ENCODE data around the gene DDX41. TPM values are rescaled to one million over a fixed set of nuclear protein-coding genes. Genes with fewer than 3 reads are reported as not detected.
"Not testable (repeated sequence)": the region's sequence is repeated elsewhere in the genome, so short reads cannot be mapped to it uniquely, and the experiment has no call there.

Gene DDX41
- total RNA-seq: 10 to 100 TPM; 24.4 to 53.8 (median 37.7) TPM
- 10 to 100 TPM; 33.0 to 65.4 TPM for polyA plus RNA-seq
- long read RNA-seq, donor 1, transcript DDX41-208 (17 exons, 2,607 nt): major isoform, 5 of 14 reads
- long read RNA-seq, donor 1, partial matches to known transcripts: 5 of 14 reads
- long read RNA-seq, donor 1, other reads (novel, unspliced or antisense): 2 of 14 reads
- long read RNA-seq, donor 2, transcript DDX41-208 (17 exons, 2,607 nt): major isoform, 36 of 46 reads
- long read RNA-seq, donor 2, partial matches to known transcripts: 2 of 46 reads
- long read RNA-seq, donor 2, other reads (novel, unspliced or antisense): 5 of 46 reads
- long read RNA-seq, donor 3, transcript DDX41-208 (17 exons, 2,607 nt): major isoform, 13 of 20 reads
- long read RNA-seq, donor 3, partial matches to known transcripts: 7 of 20 reads
- long read RNA-seq, donor 3, other reads (novel, unspliced or antisense): 0 of 20 reads

- no peaks in the 10 kb centered on the region for H3K27me3 ChIP-seq
- peaks cover 0 to 33% (median 15%) of the 10 kb centered on the region in 12 donors for H3K4me1 ChIP-seq
- ATAC-seq (peak; percentile 91 to 95 (median 92)), DNase-seq (peak; percentile 97 to 99 (median 98))
- H3K36me3 ChIP-seq: peaks cover 7 to 70% (median 60%) of the 10 kb centered on the region in 9 donors
- 0 to 1% (median 0%) methylated on average over 50 to 96 of the region's 96 CpGs for WGBS, 4 donors
- intact Hi-C loops (cut with DNase I): loop anchor here in 3 of 10 donors (5.0 to 10.0 kb wide), 2 partner anchors 35 to 78 kb away; partner anchors contain the start of genes TMED9 (in 2 of the 3) and FAM193B (in 1 of the 3)
- TF ChIP-seq POLR2A (IDR thresholded peaks at IDR 0.05): peak in 1 of 2 donors; percentile 66
- peak in 4 of 12 donors; percentile 8 to 20 (median 13) for TF ChIP-seq CTCF (IDR thresholded peaks at IDR 0.05)
- H3K9me3 ChIP-seq: no peaks in the 10 kb centered on the region
- H3K27ac ChIP-seq: peak within 1 kb of the TSS; percentile 79 to 94 (median 89)
- H3K4me3 ChIP-seq: peak within 1 kb of the TSS; percentile 61 to 100 (median 88)
Observed at GRCh38 chr5:177516601-177517568, at the start of gene DDX41. TSS of gene DDX41 (minus strand) at chr5:177516961. CDS start at chr5:177516945, 16 bp downstream.

- intact Hi-C loops (cut with DNase I): no loop called here
- DNase-seq (no peak), ATAC-seq (no peak)
- Histone ChIP-seq H3K27me3 (peaks cover 0 to 11% (median 0%) of the 10 kb centered on the region in 9 donors), H3K4me1 (no peaks in the 10 kb centered on the region), H3K4me3 (no peak overlapping the region), H3K36me3 (no peaks in the 10 kb centered on the region), H3K9me3 (no peaks in the 10 kb centered on the region), H3K27ac (no peak overlapping the region)
- 78 to 83% (median 80%) methylated on average over 8 of the region's 8 CpGs for WGBS, 4 donors
- TF ChIP-seq CTCF (IDR thresholded peaks at IDR 0.05) (no peak), POLR2A (IDR thresholded peaks at IDR 0.05) (no peak)
Observed at GRCh38 chr5:177565046-177565445, 48.3 kb upstream of the DDX41 start.

GRCh38 chr5:177559446-177559941, 42.7 kb upstream of the DDX41 start:
- DNase-seq, H3K4me3 ChIP-seq, H3K27me3 ChIP-seq, H3K9me3 ChIP-seq, H3K36me3 ChIP-seq, H3K27ac ChIP-seq, ATAC-seq: not testable (repeated sequence)
- 50 to 60% (median 55%) methylated on average over 8 of the region's 8 CpGs for WGBS, 4 donors
- intact Hi-C loops (cut with DNase I): loop anchor here in 1 of 10 donors (5.0 kb wide), 1 partner anchor 33 kb away; the partner anchor contains the start of gene TMED9
- peaks cover 0 to 11% (median 6%) of the 10 kb centered on the region in 12 donors for H3K4me1 ChIP-seq

GRCh38 chr5:177557796-177558195, 41.0 kb upstream of the DDX41 start:
- no peaks in the 10 kb centered on the region for H3K36me3 ChIP-seq
- intact Hi-C loops (cut with DNase I): loop anchor here in 1 of 10 donors (5.0 kb wide), 1 partner anchor 35 kb away; the partner anchor contains the start of gene TMED9
- no peak overlapping the region for H3K27ac ChIP-seq
- DNase-seq: no peak
- no peaks in the 10 kb centered on the region for H3K9me3 ChIP-seq
- WGBS, 4 donors: 79 to 89% (median 84%) methylated on average over 5 of the region's 5 CpGs
- no peaks in the 10 kb centered on the region for H3K27me3 ChIP-seq
- H3K4me3 ChIP-seq: no peak overlapping the region
- TF ChIP-seq POLR2A (IDR thresholded peaks at IDR 0.05) (no peak), CTCF (IDR thresholded peaks at IDR 0.05) (no peak)
- ATAC-seq: no peak
- H3K4me1 ChIP-seq: peaks cover 0 to 20% (median 14%) of the 10 kb centered on the region in 12 donors

Measured in heart left ventricle (tissue), 16 donors.